HCT116 (cell line): ENCODE data around the gene EEF1A2. TPM values are rescaled to one million over a fixed set of nuclear protein-coding genes. Genes with fewer than 3 reads are reported as not detected.

Experiments used
- ATAC-seq: fragments of 200-7000 bp; cut with Tn5 transposase; 2 replicates; pipeline ENCODE4 v1.9.1; 2020; ENCODE audit warnings: mild to moderate bottlenecking, moderate library complexity
- BruUV-seq: library from RNA; stranded (reverse); fragments of 400-500 nt; replicated peaks from 2 replicates; lab custom pipeline; 2021; lab: Mats Ljungman, UMichigan
- CTCF ChIA-PET: fragments of 300-600 bp; sonication (Branson Sonifier 250); formaldehyde crosslinking; loops from one replicate; lab custom pipeline; 2021; ENCODE audit warnings: antibody characterized with exemption; lab: Charles Lee
- POLR2A ChIA-PET: fragments of 300-600, 350-600 bp; sonication (Branson Sonifier 250); formaldehyde crosslinking; loops from one replicate; lab custom pipeline; 2021; ENCODE audit warnings: antibody characterized with exemption; lab: Charles Lee
- RAD21 ChIA-PET, 2 experiments: fragments of 300-600 bp; sonication (Branson Sonifier 250); formaldehyde crosslinking; loops; one replicate each; lab custom pipeline; 2023; ENCODE audit warnings: low total read pairs in 2 of 2; ENCODE audit not compliant: uncharacterized antibody in 2 of 2, unreplicated experiment in 2 of 2, low non-redundant PET in 1 of 2; lab: Charles Lee
- DNase-seq: peaks from one replicate; pipeline ENCODE4 v3.0.0-alpha.2; 2010; ENCODE audit warnings: low read depth, low spot score
- H2AFZ ChIP-seq: fragments of 200-600 bp; shearing (Covaris generic), sonication (generic); 2 replicates; pipeline ENCODE4 v1.6.1; 2017; ENCODE audit warnings: low read depth, mixed run types, mixed read lengths, antibody characterized with exemption, low read length; ENCODE audit not compliant: poor library complexity, severe bottlenecking
- H3K27ac ChIP-seq: 2 replicates; pipeline ENCODE4 v1.5.1; 2012; ENCODE audit warnings: low read depth, low read length
- H3K27me3 ChIP-seq: fragments of 200-600 bp; sonication (generic); 2 replicates; pipeline ENCODE4 v1.6.1; 2016; ENCODE audit warnings: mixed run types, low read length, mixed read lengths; ENCODE audit not compliant: insufficient read depth
- H3K36me3 ChIP-seq, 2 experiments: fragments of 200-500 bp in 1 of 2; fragments of 200-600 bp in 1 of 2; sonication (Bioruptor generic) in 1 of 2; sonication (generic) in 1 of 2; 2 replicates each; pipeline versions ENCODE4 v1.5.1 to v1.6.1; 2014 to 2016; ENCODE audit warnings: low read length in 2 of 2, inconsistent platforms in 1 of 2, mixed read lengths in 1 of 2, mixed run types in 1 of 2; ENCODE audit not compliant: insufficient read depth in 2 of 2, control insufficient read depth in 1 of 2
- H3K4me1 ChIP-seq, 2 experiments: fragments of 200-600 bp in 1 of 2; sonication (generic) in 1 of 2; 2 replicates each; pipeline versions ENCODE4 v1.5.1 to v1.6.1; 2012 to 2017; ENCODE audit warnings: low read length in 2 of 2, inconsistent platforms in 1 of 2, mild to moderate bottlenecking in 1 of 2, mixed read lengths in 1 of 2, mixed run types in 1 of 2, moderate library complexity in 1 of 2; ENCODE audit not compliant: insufficient read depth in 2 of 2, control insufficient read depth in 1 of 2
- H3K4me2 ChIP-seq: fragments of 200-600 bp; sonication (generic); 2 replicates; pipeline ENCODE4 v1.6.1; 2017; ENCODE audit warnings: mixed run types, low read length, mixed read lengths
- H3K4me3 ChIP-seq, 2 experiments: fragments of 200-600 bp in 1 of 2; sonication (generic) in 1 of 2; replicated peaks in 1 of 2; 2 replicates each; pipeline ENCODE4 v1.5.1; 2011 to 2016; ENCODE audit warnings: low read length in 2 of 2, control low read depth in 1 of 2, low read depth in 1 of 2, mild to moderate bottlenecking in 1 of 2, mixed read lengths in 1 of 2, mixed run types in 1 of 2
- H3K79me2 ChIP-seq: fragments of 200-600 bp; sonication (generic); 2 replicates; pipeline ENCODE4 v1.6.1; 2017; ENCODE audit warnings: mild to moderate bottlenecking, mixed run types, low read length, moderate library complexity, mixed read lengths; ENCODE audit not compliant: insufficient read depth
- H3K9ac ChIP-seq: fragments of 200-600 bp; sonication (generic); 2 replicates; pipeline ENCODE4 v1.6.1; 2016; ENCODE audit warnings: low read length, mixed read lengths
- H3K9me2 ChIP-seq: fragments of 200-600 bp; sonication (generic), shearing (Covaris generic); 2 replicates; pipeline ENCODE4 v1.6.1; 2017; ENCODE audit warnings: mixed run types, mild to moderate bottlenecking, moderate library complexity; ENCODE audit not compliant: insufficient read depth
- H3K9me3 ChIP-seq, 2 experiments: fragments of 200-500 bp in 1 of 2; fragments of 200-600 bp in 1 of 2; sonication (Bioruptor generic) in 1 of 2; sonication (generic) in 1 of 2; 2 replicates each; pipeline ENCODE4 v1.6.1; 2014 to 2017; ENCODE audit warnings: low read length in 2 of 2, mixed read lengths in 2 of 2, inconsistent platforms in 1 of 2, low read depth in 1 of 2, mild to moderate bottlenecking in 1 of 2, mixed run types in 1 of 2, moderate library complexity in 1 of 2; ENCODE audit not compliant: control insufficient read depth in 1 of 2, insufficient read depth in 1 of 2
- H4K20me1 ChIP-seq: fragments of 200-600 bp; sonication (generic), shearing (Covaris generic); 2 replicates; pipeline ENCODE4 v1.6.1; 2017; ENCODE audit warnings: mixed run types, mild to moderate bottlenecking, moderate library complexity; ENCODE audit not compliant: insufficient read depth
- CBX3 ChIP-seq: IDR thresholded peaks from 2 replicates; pipeline ENCODE4 v1.6.1; 2012; ENCODE audit warnings: low read depth
- ELF1 ChIP-seq: IDR thresholded peaks from 2 replicates; pipeline ENCODE4 v1.6.1; 2012; ENCODE audit warnings: low read depth, borderline replicate concordance
- EZH2 ChIP-seq: fragments of 200-600 bp; sonication (generic); IDR thresholded peaks from 2 replicates; pipeline ENCODE4 v1.6.1; 2017; ENCODE audit warnings: antibody characterized with exemption, mixed run types
- EZH2phosphoT487 ChIP-seq: fragments of 200-600 bp; IDR thresholded peaks from 2 replicates; pipeline ENCODE4 v1.6.1; 2018; ENCODE audit warnings: antibody characterized with exemption, borderline replicate concordance
- FOSL1 ChIP-seq: IDR thresholded peaks from 2 replicates; pipeline ENCODE4 v1.6.1; 2012; ENCODE audit warnings: low read depth
- JUND ChIP-seq: IDR thresholded peaks from 2 replicates; pipeline ENCODE4 v1.6.1; 2012
- MAX ChIP-seq: IDR thresholded peaks from 2 replicates; pipeline ENCODE4 v1.6.1; 2012
- POLR2AphosphoS5 ChIP-seq: IDR thresholded peaks from 2 replicates; pipeline ENCODE4 v1.6.1; 2011; ENCODE audit warnings: mild to moderate bottlenecking, low read depth, low read length, moderate library complexity
- RAD21 ChIP-seq: IDR thresholded peaks from 2 replicates; pipeline ENCODE4 v1.6.1; 2012; ENCODE audit warnings: low read depth, mild to moderate bottlenecking
- SP1 ChIP-seq: IDR thresholded peaks from 2 replicates; pipeline ENCODE4 v1.6.1; 2012; ENCODE audit warnings: low read depth
- SRF ChIP-seq: IDR thresholded peaks from 2 replicates; pipeline ENCODE4 v1.6.1; 2012; ENCODE audit warnings: low read depth
- YY1 ChIP-seq: IDR thresholded peaks from 2 replicates; pipeline ENCODE4 v1.6.1; 2011; ENCODE audit warnings: low read length, low read depth, moderate library complexity, mild to moderate bottlenecking; ENCODE audit not compliant: insufficient replicate concordance; ENCODE audit errors: extremely low read depth
- ZFX ChIP-seq: fragments of 450-650 bp; IDR thresholded peaks from 2 replicates; pipeline ENCODE4 v1.6.1; 2017
- ZNF274 ChIP-seq: fragments of 200-500 bp; sonication (Bioruptor generic); IDR thresholded peaks from 2 replicates; pipeline ENCODE4 v1.6.1; 2014; ENCODE audit warnings: mild to moderate bottlenecking, low read depth, low read length, inconsistent platforms
- intact Hi-C: fragments of 100-400 bp; cut with micrococcal nuclease; formaldehyde crosslinking; loops from 2 replicates; pipeline ENCODE4 v1.10.0; 2022
- total RNA-seq: library from RNA; stranded (reverse); gene quantifications from one replicate; pipeline ENCODE4 v1.2.1, GENCODE V29; 2021; ENCODE audit not compliant: unreplicated experiment

EEF1A2 gene
- total RNA-seq, 1 experiment from 2014 or later: 454 TPM

- ChIA-PET RAD21 (no interaction called here), CTCF (interaction anchor here (1.7 kb wide), 1 partner anchor 10 kb away, joined by 7 read pairs; the partner anchor contains the start of gene PTK6), POLR2A (no interaction called here)
- DNase-seq (no peak), ATAC-seq (no peak)
- H3K27me3 ChIP-seq: no peaks in the 10 kb centered on the region
- H2AFZ ChIP-seq: no peak overlapping the region
- no peaks in the 10 kb centered on the region for H3K36me3 ChIP-seq
- no peak for TF ChIP-seq EZH2phosphoT487
- no peak for TF ChIP-seq FOSL1
- TF ChIP-seq SP1: no peak
- TF ChIP-seq SRF: no peak
- TF ChIP-seq EZH2: no peak
- TF ChIP-seq ZFX: no peak
- TF ChIP-seq YY1: no peak
- no peak for TF ChIP-seq CBX3
- TF ChIP-seq MAX: no peak
- TF ChIP-seq RAD21: no peak
- TF ChIP-seq JUND: no peak
- no peak for TF ChIP-seq POLR2AphosphoS5
- TF ChIP-seq ZNF274: no peak
- no peak for TF ChIP-seq ELF1
- H3K79me2 ChIP-seq: no peaks in the 10 kb centered on the region
- H3K27ac ChIP-seq: no peak overlapping the region
- BruUV-seq: no TSS peak
- H3K9me2 ChIP-seq: no peaks in the 10 kb centered on the region
- H3K4me2 ChIP-seq: no peak overlapping the region
- H3K4me1 ChIP-seq: peaks cover 33 to 52% of the 10 kb centered on the region in 2 experiments
- H3K4me3 ChIP-seq: no peak overlapping the region
- no peak overlapping the region for H3K9ac ChIP-seq
- H3K9me3 ChIP-seq: no peaks in the 10 kb centered on the region
- H4K20me1 ChIP-seq: no peaks in the 10 kb centered on the region
- intact Hi-C loops: no loop called here
These were observed 48.3 kb upstream of the EEF1A2 start for GRCh38 chr20:63546956-63547724.
